ENCODE data around the gene MTA1.

Gene MTA1

GRCh38 chr14:105436891-105437722 is 17.5 kb downstream of the MTA1 start:
- Histone ChIP-seq H3K4me3 (ENCODE audit: low read length) (no peak overlapping the region), H3K9ac (ENCODE audit: low read length) (no peak overlapping the region), H3K36me3 (ENCODE audit: control insufficient read depth, insufficient read depth, low read length) (no peaks in the 10 kb centered on the region), H3K27me3 (ENCODE audit: control insufficient read depth, insufficient read depth, low read length) (no peaks in the 10 kb centered on the region), H3K9me3 (ENCODE audit: control insufficient read depth, low read length) (no peaks in the 10 kb centered on the region), H3K4me1 (ENCODE audit: control insufficient read depth, insufficient read depth, low read length) (peaks cover 4% of the 10 kb centered on the region)

DNA sequence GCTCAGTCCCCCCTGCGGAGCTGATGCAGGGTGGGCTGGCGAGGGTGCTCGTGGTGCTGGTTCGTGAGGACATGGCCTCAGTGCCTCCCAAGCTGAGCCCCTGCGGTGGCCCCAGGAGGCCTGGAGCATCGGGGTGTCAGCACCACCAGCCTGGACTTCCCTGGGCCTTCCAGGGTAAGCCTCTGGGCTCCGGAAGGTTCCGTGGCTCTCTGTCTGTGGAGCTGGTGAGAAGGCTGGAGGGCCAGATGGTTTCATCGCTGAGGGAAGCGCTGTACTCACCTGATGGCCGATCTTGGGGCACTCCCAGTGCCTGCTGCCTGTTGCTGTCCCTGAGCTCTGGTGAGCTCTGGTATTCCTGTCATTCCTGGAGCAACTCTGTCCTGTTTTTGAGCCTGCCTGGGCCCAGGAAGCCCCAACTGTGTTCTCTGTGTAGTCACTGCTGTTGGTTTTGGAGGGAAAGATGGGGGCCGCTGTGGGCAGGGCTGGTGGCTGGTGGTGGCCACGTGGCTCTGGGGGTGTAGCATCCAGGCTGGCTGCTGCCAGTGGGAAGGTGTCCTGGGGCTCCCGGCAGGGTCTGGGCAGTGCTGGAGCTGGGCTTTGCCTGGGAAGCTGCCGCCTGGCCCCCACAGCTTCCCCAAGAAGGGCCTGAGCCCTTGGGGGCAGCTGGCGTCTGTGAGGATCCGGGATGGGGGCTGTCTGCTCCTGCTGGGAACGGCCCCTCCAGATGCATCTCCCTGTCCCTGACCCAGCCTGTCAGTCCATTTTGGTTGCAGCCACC is 18.3 kb downstream of the MTA1 start:
- H3K36me3 ChIP-seq (ENCODE audit: control insufficient read depth, insufficient read depth, low read length), result no peaks in the 10 kb centered on the region
- H3K9ac ChIP-seq (ENCODE audit: low read length), result no peak overlapping the region
- H3K9me3 ChIP-seq (ENCODE audit: control insufficient read depth, low read length), result no peaks in the 10 kb centered on the region
- H3K4me1 ChIP-seq (ENCODE audit: control insufficient read depth, insufficient read depth, low read length), result peaks cover 4% of the 10 kb centered on the region
- H3K4me3 ChIP-seq (ENCODE audit: low read length), result no peak overlapping the region
- no peaks in the 10 kb centered on the region for H3K27me3 ChIP-seq (ENCODE audit: control insufficient read depth, insufficient read depth, low read length)

DNA sequence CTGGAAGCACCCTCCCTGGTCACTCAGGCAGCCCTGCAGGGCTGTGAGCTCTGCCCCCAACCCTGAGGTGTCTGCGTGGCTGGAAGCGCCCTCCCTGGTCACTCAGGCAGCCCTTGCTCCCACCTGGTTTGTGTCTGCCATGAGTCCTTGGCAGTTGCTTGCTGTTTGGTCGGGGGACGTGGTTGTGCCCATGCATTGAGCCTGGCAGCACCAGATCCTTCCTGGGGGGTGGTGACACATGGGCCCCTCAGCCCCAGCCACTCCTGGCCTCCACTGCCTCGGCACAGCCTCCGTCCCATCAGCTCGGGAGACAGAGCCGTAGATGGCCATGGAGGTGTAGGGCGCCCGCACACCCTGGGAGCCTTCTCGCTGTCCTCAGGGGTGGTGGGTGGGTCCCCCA is 19.6 kb downstream of the MTA1 start:
- Histone ChIP-seq H3K4me3 (ENCODE audit: low read length) (no peak overlapping the region), H3K9me3 (ENCODE audit: control insufficient read depth, low read length) (no peaks in the 10 kb centered on the region), H3K9ac (ENCODE audit: low read length) (no peak overlapping the region), H3K36me3 (ENCODE audit: control insufficient read depth, insufficient read depth, low read length) (no peaks in the 10 kb centered on the region), H3K4me1 (ENCODE audit: control insufficient read depth, insufficient read depth, low read length) (peaks cover 4% of the 10 kb centered on the region), H3K27me3 (ENCODE audit: control insufficient read depth, insufficient read depth, low read length) (no peaks in the 10 kb centered on the region)

DNA sequence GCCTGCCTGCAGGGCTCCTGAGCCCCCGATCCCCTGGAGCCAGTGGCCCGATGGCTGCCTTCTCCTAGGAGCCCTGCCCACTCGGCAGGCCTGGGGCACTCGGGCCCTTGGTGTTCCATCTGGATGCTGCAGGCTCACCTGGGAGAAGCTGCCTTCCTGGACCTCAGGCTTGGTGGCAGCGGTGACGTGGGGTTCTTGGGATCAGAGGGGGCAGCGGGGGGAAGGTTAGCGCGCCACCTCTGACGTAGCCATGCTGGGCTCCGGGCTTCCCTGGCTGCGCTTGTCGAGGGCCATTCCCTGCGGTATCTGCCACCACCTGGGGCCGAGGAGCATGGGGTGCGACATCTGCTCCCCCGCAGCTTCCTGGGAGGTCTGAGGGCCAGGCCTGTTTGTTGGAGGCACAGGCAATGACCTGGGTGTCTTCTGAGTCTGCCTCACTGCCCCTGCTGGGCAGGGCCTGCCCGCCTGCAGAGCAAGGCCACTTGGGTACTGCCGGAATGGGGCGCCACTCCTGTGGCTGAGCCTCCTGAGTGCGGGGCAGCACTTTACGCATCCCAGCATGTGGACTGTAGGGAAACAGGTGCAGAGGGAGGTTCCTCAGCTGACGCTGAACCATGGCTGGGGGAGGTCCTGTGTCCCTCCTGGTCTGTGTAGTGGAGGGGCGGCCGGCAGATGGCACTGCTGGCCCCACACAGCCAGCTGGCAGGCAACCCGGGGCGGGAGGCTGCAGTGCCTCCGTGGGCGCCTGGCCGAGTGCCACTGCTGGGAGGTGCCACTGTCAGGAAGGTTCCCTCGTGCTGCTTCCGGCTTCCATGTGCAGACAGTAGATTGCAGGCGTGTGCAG is 20.3 kb downstream of the MTA1 start:
- no peaks in the 10 kb centered on the region for H3K27me3 ChIP-seq (ENCODE audit: control insufficient read depth, insufficient read depth, low read length)
- no peak overlapping the region for H3K9ac ChIP-seq (ENCODE audit: low read length)
- H3K4me3 ChIP-seq (ENCODE audit: low read length), result no peak overlapping the region
- H3K4me1 ChIP-seq (ENCODE audit: control insufficient read depth, insufficient read depth, low read length), result peaks cover 4% of the 10 kb centered on the region
- no peaks in the 10 kb centered on the region for H3K9me3 ChIP-seq (ENCODE audit: control insufficient read depth, low read length)
- no peaks in the 10 kb centered on the region for H3K36me3 ChIP-seq (ENCODE audit: control insufficient read depth, insufficient read depth, low read length)

GRCh38 chr14:105440554-105440900 is 20.9 kb downstream of the MTA1 start:
- no peaks in the 10 kb centered on the region for H3K27me3 ChIP-seq (ENCODE audit: control insufficient read depth, insufficient read depth, low read length)
- H3K4me1 ChIP-seq (ENCODE audit: control insufficient read depth, insufficient read depth, low read length), result peaks cover 4% of the 10 kb centered on the region
- no peaks in the 10 kb centered on the region for H3K9me3 ChIP-seq (ENCODE audit: control insufficient read depth, low read length)
- H3K4me3 ChIP-seq (ENCODE audit: low read length), result no peak overlapping the region
- no peaks in the 10 kb centered on the region for H3K36me3 ChIP-seq (ENCODE audit: control insufficient read depth, insufficient read depth, low read length)
- H3K9ac ChIP-seq (ENCODE audit: low read length), result no peak overlapping the region

DNA sequence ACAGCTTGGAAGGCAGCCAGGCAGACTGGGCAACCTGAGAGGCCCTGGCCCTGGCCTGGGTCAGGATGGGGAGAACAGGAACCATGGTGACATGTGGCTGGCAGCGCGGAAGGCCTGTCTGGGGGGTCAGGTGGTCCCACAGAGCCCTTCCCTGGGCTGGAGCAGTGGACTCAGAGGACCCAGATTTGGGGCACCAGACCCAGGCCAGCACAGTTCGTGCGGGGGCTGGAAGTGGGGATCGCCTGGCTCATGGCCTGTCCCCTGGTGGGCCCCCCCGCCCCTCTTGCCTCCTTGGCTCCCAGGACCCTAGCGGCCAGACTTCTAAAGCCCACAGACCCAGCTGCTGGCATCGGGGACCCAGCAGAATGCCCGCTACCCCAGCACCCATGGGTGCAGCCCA is 21.4 kb downstream of the MTA1 start:
- Histone ChIP-seq H3K9ac (ENCODE audit: low read length) (no peak overlapping the region), H3K36me3 (ENCODE audit: control insufficient read depth, insufficient read depth, low read length) (no peaks in the 10 kb centered on the region), H3K9me3 (ENCODE audit: control insufficient read depth, low read length) (no peaks in the 10 kb centered on the region), H3K4me1 (ENCODE audit: control insufficient read depth, insufficient read depth, low read length) (peaks cover 4% of the 10 kb centered on the region), H3K4me3 (ENCODE audit: low read length) (no peak overlapping the region), H3K27me3 (ENCODE audit: control insufficient read depth, insufficient read depth, low read length) (no peaks in the 10 kb centered on the region)

DNA sequence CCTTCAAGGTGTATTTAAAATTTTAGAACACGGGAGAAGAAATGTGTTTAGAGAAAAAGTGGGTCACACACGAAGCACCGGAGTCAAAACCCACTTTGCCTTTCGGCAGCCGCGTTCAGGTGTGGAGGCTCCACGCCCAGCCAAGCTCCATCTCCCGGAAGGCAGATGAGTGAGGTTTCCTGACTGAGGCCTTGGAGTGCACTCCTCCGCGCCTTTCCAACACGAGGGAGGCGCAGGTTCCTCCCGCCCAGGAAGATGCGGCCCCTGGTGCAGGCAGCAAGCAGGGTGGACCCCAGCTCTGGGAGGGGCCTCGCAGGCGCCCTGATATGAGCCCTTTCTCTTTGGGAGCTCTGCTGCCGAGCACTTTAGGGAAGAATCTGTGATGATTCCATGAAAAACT is 22.5 kb downstream of the MTA1 start:
- no peaks in the 10 kb centered on the region for H3K27me3 ChIP-seq (ENCODE audit: control insufficient read depth, insufficient read depth, low read length)
- H3K4me3 ChIP-seq (ENCODE audit: low read length), result no peak overlapping the region
- no peaks in the 10 kb centered on the region for H3K9me3 ChIP-seq (ENCODE audit: control insufficient read depth, low read length)
- H3K9ac ChIP-seq (ENCODE audit: low read length), result no peak overlapping the region
- H3K4me1 ChIP-seq (ENCODE audit: control insufficient read depth, insufficient read depth, low read length), result peaks cover 3% of the 10 kb centered on the region
- no peaks in the 10 kb centered on the region for H3K36me3 ChIP-seq (ENCODE audit: control insufficient read depth, insufficient read depth, low read length)

GRCh38 chr14:105442834-105443233 is 23.2 kb downstream of the MTA1 start:
- Histone ChIP-seq H3K4me1 (ENCODE audit: control insufficient read depth, insufficient read depth, low read length) (no peaks in the 10 kb centered on the region), H3K36me3 (ENCODE audit: control insufficient read depth, insufficient read depth, low read length) (no peaks in the 10 kb centered on the region), H3K9me3 (ENCODE audit: control insufficient read depth, low read length) (no peaks in the 10 kb centered on the region), H3K27me3 (ENCODE audit: control insufficient read depth, insufficient read depth, low read length) (no peaks in the 10 kb centered on the region), H3K4me3 (ENCODE audit: low read length) (no peak overlapping the region), H3K9ac (ENCODE audit: low read length) (no peak overlapping the region)

GRCh38 chr14:105444859-105445258 is 25.2 kb downstream of the MTA1 start:
- H3K9me3 ChIP-seq (ENCODE audit: control insufficient read depth, low read length), result no peaks in the 10 kb centered on the region
- H3K4me1 ChIP-seq (ENCODE audit: control insufficient read depth, insufficient read depth, low read length), result no peaks in the 10 kb centered on the region
- no peaks in the 10 kb centered on the region for H3K36me3 ChIP-seq (ENCODE audit: control insufficient read depth, insufficient read depth, low read length)
- no peak overlapping the region for H3K4me3 ChIP-seq (ENCODE audit: low read length)
- no peak overlapping the region for H3K9ac ChIP-seq (ENCODE audit: low read length)
- H3K27me3 ChIP-seq (ENCODE audit: control insufficient read depth, insufficient read depth, low read length), result no peaks in the 10 kb centered on the region

- no peak overlapping the region for H3K9ac ChIP-seq (ENCODE audit: low read length)
- no peaks in the 10 kb centered on the region for H3K27me3 ChIP-seq (ENCODE audit: control insufficient read depth, insufficient read depth, low read length)
- no peak overlapping the region for H3K4me3 ChIP-seq (ENCODE audit: low read length)
- H3K4me1 ChIP-seq (ENCODE audit: control insufficient read depth, insufficient read depth, low read length), result no peaks in the 10 kb centered on the region
- H3K36me3 ChIP-seq (ENCODE audit: control insufficient read depth, insufficient read depth, low read length), result no peaks in the 10 kb centered on the region
- H3K9me3 ChIP-seq (ENCODE audit: control insufficient read depth, low read length), result no peaks in the 10 kb centered on the region
Measured at GRCh38 chr14:105445290-105445689, 25.7 kb downstream of the MTA1 start.

DNA sequence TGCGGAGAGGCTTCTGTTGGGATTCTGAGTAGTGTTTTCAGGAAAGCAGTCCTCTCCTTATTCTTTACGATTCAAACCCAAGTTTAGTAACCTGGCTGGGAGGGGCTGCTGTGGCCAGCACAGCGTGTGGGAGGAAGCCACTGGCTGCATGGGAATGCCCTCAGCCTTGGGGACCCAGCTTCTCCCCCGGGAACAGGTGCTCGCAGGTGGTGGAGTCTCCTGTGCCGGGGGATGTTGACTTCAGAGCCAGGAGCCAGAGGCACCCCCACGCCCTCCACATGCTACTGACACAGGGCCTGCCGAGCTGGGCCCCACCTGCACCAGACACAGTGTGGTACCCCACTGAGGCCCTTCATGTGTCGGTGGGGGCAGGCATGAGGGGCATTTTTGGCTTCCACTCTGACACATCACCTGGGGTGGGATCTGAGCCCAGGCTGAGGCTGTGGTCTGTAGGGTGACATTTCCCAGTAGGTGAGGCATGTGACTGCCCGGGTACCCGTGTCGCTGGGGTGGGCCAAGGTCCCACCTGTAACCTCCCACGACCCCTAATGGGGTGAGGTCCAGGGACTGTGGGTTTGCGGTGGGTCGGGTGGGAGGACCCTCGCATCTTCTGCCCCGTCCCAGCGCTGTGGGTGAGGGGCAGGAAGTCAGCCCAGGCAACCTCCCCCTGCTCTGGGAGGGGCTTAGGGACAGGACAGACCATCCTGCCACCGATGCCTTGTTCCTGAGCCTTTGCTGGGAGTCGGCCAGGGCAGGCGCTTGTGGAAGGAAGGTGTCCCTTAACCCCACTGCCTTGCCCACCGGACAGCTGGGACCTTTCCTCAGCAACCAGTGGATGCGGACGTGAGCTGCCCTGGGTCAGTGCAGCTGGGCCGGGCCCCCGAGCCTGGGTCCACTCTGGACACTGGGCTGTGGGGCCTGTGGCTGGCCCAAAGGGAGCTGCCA is 26.5 kb downstream of the MTA1 start:
- Histone ChIP-seq H3K4me1 (ENCODE audit: control insufficient read depth, insufficient read depth, low read length) (no peaks in the 10 kb centered on the region), H3K9ac (ENCODE audit: low read length) (no peak overlapping the region), H3K9me3 (ENCODE audit: control insufficient read depth, low read length) (no peaks in the 10 kb centered on the region), H3K36me3 (ENCODE audit: control insufficient read depth, insufficient read depth, low read length) (no peaks in the 10 kb centered on the region), H3K4me3 (ENCODE audit: low read length) (no peak overlapping the region), H3K27me3 (ENCODE audit: control insufficient read depth, insufficient read depth, low read length) (no peaks in the 10 kb centered on the region)
